NCI-H1417 (cell line): Measurements from ENCODE around the gene PARD3.
"Not testable (repeated sequence)": the region's sequence is repeated elsewhere in the genome, so short reads cannot be mapped to it uniquely, and the experiment has no call there.

Experiments used
- DNase-seq, 3 experiments: peaks; one replicate each; lab custom pipeline; 2025; lab: John Stamatoyannopoulos, UW

Gene PARD3

DNA sequence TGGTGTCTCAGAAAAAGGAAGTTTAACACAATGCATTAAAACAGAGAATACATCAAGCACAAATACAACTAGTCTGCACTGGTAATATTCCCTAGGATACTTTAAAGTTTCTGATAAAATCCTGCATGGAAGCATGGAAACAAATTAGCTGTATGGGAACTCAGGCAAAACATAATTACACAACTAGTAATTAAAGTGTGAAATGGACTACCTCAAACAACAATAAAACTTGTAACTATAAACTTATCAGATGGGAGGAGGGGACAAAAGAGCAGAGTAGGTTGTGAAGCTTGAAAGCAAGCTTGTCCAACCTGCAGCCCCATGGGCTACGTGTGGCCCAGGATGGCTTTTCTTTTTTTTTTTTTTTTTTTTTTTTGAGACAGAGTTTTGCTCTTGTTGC, 98.9 kb downstream of the PARD3 start:
- DNase-seq: no peak

DNA sequence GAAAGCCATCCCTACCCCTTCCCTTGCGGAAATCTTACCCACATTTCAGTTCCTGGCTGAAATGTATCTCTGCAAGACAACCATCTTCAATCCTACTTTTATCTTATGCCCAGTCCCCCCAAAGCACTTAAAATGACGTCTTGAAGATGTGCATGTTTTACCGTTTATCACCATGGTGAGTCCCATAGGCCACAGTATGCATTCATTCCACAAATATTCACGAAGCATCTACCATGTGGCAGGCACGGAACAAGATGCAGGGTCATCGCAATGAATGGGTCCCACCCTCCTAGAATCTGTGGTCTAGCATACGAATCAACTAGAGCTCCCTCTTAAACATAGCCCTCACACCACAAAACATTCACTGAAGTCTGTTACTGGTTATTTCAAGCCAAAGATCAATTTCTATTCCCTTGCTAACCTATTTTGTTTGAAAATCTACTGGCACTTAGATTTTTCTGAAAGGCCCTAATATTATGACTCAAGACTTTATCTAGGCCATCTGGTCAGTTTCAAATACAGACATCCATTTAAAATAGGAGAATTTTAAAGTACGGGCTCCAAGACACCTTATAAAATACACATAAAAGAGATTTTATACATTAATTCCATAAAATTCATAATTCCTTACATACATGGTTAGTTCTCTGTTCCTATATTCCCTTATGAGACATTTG, 99.4 kb downstream of the PARD3 start:
- DNase-seq: no peak

DNA sequence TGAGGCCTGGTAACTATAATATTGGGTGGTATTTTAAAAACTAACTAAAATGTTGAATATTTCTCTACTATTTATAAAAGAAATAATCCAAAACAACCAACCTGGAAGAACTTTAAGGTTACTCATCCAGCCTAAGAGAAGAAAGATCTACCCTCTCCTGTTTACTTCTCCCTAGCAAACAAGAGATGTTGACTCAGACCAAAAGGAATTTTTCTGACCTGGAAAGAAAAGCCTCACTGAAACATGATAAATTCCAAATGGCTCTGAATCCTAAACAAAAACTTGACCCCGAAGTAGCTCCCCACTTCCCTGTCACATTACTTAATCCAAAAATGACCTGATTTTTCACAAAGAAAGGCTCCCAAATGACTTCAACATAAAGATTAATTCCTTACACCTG, 101.2 kb downstream of the PARD3 start:
- DNase-seq: no peak

DNA sequence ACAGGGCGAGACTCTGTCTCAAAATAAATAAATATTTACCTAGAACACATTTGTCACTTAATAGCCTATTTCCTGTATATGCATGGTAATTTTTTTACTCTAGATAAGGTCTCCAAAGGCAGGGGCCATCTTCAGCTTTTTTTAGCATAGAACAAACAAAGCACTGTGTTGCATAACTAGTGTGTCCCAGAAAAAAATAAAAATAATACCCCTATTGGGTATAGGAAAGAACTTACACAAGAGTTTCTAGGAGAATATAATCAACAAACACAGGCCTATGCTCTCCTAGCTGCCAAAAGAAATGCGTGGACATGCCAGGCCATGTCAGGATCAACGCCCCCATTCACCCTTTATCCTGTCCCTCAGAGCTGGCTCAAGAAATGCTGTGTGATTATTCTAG, 103.6 kb downstream of the PARD3 start:
- DNase-seq: no peak

DNA sequence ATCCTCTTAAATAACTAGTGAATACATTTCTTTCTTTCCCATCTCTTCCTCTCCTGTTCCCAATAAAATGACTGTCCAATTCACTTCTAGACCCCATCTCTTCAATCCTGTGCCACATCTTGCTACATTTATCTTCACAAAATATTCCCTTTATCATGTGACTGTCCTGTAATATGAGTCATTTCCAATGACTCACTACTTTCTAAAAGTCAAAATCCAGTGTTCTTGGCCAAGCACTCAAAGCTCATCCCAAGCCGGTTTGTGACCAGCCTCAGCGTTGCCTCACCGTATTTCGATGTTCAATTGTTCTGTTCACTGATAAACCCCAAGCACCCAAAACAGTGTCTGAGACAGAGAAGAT, 104.7 kb downstream of the PARD3 start:
- no peak for DNase-seq

DNA sequence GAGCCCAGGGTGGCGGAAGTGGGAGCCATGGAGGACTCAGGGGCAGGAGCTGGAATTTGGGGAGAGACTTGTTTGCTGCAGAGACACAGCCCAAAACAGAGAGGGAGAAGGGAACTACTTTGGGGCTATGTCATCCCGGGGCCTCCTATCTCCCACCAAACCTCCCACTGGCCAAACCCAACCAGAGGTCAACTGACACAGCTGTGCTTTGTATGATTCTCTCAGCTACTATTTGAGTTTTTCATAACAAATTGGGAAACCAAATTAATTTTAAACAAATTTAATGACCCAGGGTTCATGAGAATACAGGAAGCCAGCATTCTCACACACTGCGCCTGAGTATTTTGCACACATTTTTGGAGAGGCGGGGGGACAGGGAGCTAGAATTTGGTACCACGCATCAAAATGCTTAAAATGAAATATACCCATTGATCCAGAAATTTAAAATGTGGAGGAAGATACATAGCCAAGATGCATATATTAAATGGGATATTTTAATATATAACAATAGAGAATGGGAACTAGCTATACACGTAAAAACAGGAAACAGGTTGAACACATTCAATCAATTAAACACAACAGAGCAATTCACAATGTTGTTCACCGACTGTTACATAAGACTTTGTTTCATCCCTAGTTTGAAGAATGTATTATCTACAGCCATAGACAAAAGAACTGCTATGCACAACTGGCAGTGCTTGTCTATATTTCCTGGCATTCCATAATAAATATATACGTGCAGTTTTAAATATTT, 105.3 kb downstream of the PARD3 start:
- DNase-seq: no peak

DNA sequence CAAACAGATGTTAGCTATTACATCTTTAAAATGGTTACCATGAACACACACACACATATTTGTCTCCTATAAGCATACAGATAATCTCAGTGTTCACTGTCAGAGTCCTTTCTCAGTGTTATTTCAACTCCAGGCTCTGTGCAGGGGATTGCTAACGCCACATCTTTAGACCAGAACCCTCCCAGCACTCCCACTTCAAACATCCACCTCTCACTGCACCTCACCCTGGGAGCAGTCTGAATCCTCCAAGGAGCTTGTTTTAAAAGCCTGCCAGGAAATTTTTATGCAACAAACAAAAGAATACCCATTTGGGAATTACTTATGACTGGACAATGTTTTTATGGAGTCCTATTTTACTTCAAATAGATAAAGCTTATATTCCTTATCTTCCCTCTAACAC, 107.4 kb downstream of the PARD3 start:
- no peak for DNase-seq

DNA sequence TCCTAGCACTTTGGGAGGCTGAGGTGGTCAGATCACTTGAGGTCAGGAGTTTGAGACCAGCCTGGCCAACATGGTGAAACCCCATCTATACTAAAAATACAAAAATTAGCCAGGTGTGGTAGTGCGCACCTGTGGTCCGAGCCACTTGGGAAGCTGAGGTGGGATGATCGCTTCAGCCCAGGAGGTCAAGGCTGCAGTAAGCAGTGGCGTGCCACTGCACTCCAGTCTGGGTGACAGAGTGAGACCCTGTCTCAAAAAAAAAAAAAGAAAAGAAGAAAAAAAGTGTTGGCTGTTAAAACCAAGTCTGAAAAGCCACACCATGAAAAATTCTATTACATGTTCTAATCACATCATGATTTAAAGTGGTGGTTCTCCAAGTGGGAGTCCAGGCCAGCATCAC, 108.1 kb downstream of the PARD3 start:
- not testable (repeated sequence) for DNase-seq

DNA sequence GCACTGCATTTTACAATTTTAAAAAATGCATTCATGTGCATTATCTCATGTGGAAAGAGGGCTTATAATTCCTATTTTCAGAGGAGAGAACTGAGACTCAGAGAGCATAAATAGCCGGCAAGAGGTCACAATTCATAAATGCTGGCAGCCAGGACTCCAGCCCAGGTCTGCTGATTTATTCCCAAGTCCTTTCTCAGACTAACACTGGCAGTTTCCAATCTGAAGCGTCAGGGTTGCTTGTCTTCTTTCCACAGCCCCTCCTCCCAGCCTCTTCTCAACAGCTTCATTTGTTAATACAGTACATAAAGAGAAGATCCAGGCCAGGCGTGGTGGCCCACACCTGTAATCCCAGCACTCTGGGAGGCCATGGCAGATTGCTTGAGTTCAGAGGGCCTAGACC, 108.9 kb downstream of the PARD3 start:
- no peak for DNase-seq

DNA sequence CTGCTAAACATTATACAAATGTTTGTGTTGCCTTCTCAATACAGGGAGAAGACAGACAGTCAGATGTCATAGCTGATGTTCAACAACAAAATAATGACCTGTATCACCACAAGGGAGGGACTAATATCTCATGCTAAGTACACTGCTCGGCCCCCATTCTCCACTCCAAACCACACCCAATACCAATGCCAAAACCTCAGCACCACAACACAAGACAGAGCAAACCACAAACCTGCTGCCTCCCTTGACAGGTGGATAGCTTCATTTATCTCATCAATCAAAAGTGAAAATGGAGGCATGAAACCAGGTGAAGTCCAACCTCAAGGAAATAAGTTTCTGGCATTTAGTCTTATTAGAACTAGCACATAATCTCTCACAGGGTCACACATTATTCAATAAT, 109.5 kb downstream of the PARD3 start:
- DNase-seq: no peak

DNA sequence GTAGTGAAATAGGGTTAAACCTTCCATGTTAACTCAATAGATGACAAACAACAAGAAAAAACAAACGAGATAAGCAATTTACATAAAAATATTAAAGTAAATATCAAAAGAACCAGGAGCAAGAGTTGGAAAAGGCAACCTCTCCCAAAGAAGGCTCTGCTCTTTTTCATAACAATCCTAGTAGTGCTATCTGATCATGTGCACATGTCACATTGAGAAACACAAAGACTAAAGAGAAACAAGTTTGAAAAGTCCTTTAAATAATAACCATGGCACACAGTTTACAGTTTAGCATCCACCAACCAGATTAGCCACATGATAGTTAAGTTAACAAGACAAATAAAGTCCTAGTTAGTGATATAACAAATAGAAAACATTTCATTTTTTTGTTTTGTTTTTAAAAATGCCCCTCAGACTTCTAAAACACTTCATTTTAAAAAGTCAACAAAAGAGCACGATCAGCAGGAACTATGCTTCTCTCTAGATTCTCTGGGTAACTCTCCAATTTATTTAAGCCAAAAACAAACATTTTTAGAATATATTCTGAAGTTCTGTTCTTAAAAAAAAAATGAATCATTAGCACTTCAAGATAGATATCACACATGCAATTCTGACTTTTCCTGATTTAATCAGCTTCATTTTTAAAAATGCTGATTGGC, 110.4 kb downstream of the PARD3 start:
- no peak for DNase-seq

DNA sequence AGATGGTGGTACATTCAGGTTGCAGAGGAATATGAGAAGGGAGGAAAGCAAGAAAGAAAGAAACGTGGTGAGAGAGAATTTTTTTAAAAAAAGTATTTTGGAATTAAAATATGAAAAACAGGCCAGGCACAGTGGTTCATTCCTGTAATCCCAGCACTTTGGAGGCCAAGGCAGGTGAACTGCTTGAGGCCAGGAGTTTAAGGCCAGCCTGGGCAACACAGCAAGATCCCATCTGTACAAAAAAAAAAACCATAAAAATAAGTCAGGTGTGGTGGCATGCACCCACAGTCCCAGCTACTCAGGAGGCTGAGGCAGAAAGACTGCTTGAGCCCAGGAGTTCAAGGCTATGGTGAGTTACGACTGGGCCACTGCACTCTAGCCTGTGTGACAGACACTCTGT, 112.1 kb downstream of the PARD3 start:
- no peak for DNase-seq

DNA sequence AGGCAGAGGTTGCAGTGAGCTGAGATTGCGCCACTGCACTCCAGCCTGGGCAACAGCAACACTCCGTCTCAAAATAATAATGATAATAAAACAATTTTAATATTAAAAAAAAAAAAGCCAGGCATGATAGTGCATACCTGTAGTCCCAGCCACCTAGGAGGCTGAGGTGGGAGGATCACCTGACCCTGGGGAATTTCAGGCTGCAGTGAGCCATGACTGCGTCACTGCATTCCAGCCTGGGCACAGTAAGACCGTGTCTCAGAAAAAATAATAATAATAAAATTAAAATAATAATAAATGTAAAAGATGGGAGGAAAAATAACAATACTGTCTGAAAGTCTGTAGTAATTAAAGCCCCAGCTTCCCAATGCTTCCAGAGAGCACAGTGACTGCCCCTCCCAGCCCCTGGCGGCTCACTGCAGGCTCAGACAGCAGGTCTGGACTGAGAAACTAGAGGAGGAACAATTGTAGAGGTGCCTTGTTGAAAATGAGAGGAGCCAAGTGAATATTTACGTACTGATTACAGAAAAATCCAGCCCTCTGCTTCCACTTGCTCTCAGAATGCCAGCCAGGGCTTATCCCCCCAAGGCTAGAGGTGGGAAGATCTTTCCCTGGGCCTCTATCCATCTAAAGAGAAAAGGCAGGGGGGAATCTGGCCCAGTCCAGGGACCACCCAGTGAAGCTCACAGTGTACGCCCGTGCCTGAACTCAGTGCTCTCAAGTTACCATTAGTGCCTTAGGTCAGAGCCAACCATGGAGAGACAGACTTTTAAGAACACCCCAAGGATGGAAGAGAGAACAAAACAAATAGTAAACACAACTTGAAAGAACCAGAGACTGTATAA, 112.8 kb downstream of the PARD3 start:
- DNase-seq: no peak

DNA sequence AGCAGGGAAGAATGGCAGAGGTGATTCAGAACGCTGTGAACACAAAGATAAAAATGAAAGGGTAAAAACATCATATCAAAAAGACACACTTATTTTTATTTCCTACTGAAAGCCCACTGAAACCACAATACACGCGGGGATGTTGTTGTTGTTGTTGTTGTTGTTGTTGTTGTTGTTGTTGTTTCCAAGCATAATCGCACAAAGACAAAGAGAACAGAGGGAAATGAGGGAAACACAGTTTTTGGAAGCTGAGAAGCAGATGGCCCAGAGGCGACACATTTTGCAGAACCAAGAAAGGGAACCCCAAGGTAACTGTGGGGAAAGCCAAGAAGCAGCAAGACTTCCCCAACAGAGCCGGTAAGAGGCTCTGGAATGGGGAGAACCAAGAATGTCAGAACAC, 113.9 kb downstream of the PARD3 start:
- no peak for DNase-seq

DNA sequence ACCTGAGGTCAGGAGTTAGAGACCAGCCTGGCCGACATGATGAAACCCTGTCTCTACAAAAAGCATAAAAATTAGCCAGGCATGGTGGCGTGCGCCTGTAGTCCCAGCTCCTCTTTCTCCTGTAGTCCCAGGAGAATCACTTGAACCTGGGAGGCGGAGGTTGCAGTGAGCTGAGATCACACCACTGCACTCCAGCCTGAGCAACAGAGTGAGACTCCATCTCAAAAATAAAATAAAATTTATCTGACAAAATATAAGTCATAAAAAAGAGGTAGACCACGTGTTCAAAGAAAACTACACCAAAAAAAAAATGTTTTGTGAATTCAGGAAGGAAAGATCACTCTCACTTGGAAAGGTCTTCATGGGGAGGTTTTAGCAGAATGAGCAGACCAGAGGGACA, 114.3 kb downstream of the PARD3 start:
- DNase-seq: not testable (repeated sequence)

DNA sequence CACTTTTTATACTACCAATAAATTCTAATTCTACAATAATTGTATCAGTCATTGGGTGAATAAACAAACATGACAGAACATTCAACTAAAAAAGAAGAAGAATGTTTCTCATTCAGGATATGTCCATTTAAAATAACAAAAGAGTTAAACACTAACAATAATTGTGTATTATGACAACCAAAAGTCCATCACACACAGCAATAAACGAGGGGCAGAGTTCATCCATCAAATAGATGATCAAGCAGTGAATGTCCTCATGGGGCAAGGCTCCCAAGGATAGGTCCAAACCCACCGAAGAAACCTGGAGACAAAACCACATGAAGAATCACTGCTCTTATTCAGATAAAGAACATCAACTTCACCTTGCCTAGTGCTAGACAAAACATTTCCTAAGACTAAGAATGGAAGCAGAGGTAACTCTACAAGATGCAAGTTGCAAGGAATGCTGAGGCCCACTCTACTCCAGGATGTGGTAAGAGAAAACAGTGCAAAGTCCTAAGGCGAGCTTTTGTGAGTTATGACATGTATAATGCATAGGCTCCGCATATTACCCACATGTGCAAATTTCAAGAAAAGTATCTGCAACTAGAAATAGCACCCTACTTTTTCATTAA, 115.1 kb downstream of the PARD3 start:
- no peak for DNase-seq

DNA sequence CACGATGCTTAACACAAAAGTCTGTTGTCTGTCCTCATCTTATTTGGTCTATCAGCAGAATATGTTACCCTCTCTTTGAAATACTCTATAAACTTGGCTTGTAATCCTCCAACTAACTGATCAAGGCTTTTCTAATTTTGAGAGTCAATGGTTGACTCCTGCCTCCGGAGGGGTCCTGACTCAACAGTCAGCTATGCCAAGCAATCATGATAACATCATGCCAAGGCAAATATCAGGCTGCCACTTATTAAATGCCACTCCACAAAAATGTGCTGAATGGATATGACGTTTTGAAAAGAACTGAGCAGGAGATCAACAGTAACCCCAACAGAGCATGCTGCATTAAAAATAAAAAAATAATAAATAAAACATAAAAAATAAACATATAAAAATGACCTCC, 116.1 kb downstream of the PARD3 start:
- DNase-seq: no peak

DNA sequence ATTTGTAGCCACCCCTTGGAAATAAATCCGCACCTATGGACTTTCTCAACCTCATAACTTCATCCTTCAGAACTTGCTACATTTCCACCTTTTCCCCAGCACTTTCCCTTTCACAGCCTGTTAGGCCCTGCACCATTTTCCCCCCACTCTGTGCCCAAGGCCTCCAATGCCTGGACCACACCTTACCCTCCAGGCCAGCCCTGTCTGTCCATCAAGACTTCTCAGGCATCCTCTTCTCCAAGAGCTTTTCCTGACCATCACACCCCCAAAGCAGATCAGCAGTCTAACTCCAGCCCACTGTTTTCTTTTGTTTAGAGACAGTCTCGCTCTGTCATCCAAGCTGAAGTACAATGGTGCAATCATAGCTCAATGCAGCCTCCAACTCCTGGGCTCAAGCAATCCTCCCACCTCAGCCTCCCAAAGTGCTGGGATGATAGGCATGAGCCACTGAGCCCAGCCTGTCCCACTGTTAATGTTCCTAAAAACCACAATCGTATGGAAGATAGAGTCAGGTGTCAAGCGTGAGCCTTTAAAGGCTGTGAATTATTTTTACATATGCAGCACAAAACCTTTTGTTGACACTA, 116.8 kb downstream of the PARD3 start:
- DNase-seq: no peak

DNA sequence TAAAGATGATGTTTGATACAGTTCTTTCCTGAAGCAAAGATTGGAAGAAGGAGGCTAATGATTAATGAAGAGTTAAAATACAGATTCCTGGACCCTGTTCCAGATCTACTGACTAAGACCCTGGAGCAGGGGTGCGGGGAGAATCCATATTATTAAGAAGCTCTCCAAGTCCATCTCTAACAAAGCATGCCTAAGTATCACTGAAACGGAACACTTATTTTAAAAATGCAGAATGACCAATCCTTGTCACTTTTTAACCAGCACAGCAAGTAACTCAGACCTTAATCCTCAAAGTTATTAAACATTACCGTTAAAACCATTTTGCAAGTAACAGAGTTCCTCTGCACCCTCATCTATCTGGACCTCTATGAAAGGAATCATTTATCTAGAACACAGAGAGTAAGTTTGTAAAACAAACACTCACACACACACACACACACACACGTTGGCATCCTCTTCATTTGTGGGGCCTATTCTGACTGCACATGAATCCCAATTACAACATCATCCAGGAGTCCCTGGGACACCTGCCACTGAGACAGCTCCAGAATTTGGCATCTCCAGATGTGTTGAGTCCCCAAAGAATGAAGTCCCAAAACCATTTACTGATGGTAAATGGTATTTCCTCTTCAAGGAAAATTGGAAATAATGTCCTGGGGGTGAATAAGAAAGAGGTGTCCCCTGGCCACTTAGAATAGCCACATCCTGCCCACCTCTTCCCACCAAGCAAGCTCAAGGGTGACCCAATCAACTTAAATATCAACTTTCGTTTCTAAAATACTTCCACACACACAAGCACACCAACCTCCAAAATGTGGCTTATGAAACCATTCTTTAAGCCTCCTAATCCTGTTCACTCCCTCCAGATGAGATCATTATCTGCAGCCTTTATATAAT, 117.5 kb downstream of the PARD3 start:
- no peak for DNase-seq

DNA sequence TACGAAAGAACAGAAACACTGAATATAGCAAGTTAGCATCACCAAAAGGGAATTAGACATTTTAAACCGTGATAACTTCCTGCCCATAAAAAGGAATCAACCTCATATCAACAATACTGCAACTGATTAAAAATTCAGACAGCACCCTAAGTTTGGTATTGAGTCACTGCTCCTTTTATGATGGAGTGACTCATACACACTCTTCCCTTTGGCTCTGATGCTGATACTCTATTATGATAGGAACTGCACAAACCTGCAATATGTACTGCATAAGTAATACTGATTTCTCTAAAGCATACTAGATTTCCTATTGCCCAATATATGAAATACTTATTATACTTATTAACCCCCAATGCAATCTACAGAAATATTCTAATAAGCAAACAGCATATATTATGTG, 118.7 kb downstream of the PARD3 start:
- no peak for DNase-seq
